Measurements from ENCODE around the gene TENM4.
"Not testable (repeated sequence)": the region's sequence is repeated elsewhere in the genome, so short reads cannot be mapped to it uniquely, and the experiment has no call there.

Gene TENM4

DNA sequence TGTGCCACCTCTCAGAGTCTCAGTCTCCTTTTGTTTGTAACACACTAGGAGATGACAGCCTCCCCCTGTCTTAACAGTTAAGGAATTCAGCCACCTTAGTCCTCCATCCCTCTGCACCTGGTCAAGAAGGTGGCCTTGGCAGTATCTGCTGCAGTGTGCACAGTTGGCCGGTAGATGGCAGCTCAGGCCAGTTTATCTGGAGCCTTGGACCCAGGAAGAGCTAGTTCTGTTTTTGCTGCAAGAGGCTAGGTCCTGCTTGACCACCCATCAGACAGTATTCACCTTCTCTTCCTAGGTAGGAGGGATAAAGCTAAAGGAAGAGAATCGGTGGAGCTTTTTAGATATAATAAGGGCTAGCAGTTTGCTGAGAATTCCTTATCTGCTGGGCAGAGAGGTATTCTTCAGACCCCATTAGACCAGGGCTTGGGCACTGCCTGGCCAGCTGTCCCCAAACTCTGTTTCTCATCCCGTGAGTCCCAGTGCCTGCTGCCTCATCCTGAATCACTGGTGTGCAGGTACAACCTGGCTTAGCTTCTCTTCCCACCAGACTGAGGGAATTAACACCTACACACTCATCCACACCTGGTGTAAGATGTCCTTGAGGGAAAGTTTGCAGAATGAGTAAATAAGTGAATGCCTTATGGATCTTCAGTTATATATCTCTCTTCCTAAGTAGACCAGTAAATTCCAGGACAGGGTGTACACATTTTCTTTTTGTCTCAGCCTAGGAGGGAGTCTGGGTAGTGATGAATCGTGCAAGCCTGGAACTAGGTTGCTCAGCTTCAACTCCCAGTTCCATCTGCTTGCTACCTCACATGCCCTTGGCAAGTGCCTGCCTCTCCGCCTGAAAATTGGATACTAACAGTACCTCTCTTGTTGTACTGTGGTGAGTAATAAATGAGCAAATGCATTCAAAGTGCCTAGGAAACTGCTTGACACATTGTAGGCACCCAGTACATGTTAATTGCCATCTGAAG, 795.3 kb downstream of the TENM4 start:
- peak; percentile 49 for DNase-seq

DNA sequence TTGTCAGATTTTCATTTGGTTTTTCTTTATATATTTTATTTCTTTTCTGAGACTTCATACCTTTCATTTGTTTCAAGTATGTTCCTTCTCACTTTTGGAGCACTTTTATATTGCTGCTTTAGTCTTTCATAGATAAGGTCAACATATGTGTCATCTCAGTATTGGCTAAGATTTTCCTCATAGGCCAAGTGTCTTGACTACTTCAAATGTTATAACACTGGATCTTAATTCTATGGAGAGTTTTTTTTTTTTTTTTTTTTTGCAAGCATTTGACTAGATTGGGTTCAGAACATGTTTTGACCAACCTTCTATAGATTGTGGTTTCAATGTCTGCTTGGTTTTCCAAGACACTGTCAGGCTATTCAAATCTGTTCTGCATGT, 797.2 kb downstream of the TENM4 start:
- no peak for DNase-seq

- DNase-seq, result no peak
Observed at GRCh38 chr11:78642979-78643675, 797.7 kb downstream of the TENM4 start.

- DNase-seq, result no peak
Observed at GRCh38 chr11:78641541-78641940, 799.3 kb downstream of the TENM4 start.

DNA sequence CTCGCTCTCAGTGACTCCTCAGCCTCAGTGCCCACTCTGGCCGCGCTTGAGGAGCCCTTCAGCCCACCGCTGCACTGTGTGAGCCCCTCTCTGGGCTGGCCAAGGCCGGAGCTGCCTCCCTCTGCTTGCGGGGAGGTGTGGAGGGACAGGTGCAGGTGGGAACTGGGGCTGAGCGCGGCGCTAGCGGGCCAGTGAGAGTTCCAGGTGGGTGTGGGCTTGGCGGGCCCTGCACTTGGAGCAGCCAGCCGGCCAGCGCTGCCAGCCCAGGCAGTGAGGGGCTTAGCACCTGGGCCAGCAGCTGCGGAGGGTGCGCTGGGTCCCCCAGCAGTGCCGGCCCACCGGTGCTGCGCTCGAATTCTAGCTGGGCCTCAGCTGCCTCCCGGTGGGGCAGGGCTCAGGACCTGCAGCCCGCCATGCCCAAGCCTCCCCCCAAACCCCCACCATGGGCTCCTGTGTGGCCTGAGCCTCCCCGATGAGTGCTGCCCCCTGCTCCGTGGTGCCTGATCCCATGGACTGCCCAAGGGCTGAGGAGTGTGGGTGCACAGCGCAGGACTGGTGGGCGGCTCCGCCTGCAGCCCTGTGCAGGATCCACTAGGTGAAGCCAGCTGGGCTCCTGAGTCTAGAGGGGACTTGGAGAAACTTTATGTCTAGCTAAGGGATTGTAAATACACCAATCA, 802.0 kb downstream of the TENM4 start:
- no peak for DNase-seq

DNA sequence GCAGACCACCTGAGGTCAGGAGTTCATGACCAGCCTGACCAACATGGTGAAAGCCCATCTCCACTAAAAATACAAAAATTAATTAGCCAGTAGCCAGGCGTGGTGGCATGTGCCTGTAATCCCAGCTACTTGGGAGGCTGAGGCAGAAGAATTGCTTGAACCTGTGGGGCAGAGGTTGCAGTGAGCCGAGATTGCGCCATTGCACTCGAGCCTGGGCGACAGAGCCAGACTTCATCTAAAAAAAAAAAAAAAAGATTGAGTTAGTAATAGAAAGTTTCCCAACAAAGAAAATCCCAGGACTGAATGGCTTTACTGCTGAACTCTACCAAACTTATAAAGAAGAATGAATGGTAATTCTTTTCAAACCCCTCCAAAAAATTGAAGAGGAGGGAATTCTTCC, 803.3 kb downstream of the TENM4 start:
- DNase-seq, result not testable (repeated sequence)

DNA sequence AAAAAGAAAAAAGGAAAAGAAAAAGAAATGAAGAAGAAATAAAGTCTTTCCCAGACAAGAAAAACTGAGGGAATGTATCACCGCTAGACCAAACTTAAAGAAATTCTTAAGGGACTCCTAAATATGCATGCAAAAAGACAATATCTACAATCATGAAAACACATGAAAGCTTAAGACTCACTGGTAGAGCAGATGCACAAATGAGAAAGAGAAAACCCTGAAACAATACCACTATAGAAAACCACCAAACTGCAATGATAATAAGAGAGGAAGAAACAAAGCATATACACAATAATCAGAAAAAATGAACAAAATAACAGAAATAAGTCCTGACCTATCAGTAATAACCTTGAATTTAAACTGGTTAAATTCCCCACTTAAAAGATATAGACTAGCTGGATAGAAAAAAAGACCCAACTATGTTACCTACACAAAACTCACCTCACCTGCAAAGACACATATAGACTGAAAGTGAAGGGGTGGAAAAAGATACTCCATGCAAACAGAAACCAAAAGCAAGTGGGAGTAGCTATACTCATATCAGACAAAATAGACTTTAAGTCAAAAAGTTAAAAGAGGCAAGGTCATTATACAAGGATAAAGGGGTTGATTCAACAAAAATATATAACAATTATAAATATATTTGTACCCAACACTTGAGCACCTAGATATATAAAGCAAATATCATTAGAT, 804.9 kb downstream of the TENM4 start:
- no peak for DNase-seq

DNA sequence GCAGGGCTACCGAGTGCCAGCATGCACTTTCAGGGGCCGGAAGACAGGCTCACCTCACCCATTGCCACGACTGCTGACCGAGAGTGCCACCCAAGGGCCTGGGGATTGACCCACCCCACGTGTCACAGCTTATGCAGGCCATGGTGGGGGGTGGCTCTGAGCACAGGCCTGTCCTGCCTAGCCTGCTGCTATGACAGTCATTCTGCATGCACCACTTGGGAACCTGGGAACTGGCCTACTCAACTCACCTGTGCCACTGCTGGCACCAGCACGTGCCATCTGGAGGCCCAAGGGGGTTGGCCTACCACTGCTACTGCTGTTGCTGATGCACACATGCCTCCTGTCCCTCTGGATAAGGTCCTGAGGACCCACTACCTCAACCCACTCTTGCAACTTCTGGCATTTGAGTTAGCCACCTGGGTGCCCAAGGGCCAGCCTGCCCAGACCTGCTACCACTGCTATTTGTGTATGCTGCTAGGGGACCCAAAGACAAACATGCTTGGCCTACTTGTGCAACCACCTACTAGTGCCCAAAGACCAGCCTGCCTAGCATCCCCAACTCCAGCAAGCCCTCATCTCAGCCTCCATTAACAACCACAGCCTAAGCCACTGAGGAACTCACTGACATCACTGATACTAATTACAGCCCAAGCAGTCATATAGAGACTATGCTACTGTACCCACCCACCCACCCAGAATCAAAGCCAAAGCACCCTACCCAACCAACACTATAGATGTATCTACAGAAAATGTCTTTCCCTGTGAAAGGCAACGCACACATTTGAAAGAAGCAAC, 807.1 kb downstream of the TENM4 start:
- DNase-seq, result no peak

GRCh38 chr11:78630561-78631303, 810.1 kb downstream of the TENM4 start:
- no peak for DNase-seq

- DNase-seq, result no peak
Observed at GRCh38 chr11:78630155-78630554, 810.7 kb downstream of the TENM4 start.

GRCh38 chr11:78622666-78623065, 818.2 kb downstream of the TENM4 start:
- DNase-seq, result no peak

DNA sequence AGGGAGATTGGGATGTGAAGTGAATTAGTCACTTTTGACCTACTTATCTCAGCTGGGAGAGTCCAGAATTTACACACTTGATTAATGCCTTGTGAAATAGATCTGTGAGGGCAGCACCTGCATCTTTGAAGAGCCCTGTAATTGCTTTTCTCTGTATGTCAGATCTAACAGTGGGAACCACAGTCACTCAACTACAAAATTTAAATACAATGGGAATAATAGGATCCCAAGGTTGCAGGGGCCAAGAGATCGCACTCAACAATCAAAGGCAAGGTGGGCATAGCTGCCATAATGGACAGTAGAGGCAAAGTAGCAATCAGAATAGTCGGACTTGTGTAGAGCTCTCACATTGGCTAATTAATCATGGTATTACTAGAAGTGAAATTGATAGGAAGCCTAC, 820.7 kb downstream of the TENM4 start:
- DNase-seq, result no peak

- no peak for DNase-seq
Observed at GRCh38 chr11:78615724-78616123, 825.1 kb downstream of the TENM4 start.

GRCh38 chr11:78613378-78613813, 827.4 kb downstream of the TENM4 start:
- no peak for DNase-seq

GRCh38 chr11:78612721-78613377, 828.0 kb downstream of the TENM4 start:
- DNase-seq, result no peak

- DNase-seq, result not testable (repeated sequence)
Observed at GRCh38 chr11:78609321-78609720, 831.5 kb downstream of the TENM4 start.

GRCh38 chr11:78607696-78608095, 833.1 kb downstream of the TENM4 start:
- no peak for DNase-seq

DNA sequence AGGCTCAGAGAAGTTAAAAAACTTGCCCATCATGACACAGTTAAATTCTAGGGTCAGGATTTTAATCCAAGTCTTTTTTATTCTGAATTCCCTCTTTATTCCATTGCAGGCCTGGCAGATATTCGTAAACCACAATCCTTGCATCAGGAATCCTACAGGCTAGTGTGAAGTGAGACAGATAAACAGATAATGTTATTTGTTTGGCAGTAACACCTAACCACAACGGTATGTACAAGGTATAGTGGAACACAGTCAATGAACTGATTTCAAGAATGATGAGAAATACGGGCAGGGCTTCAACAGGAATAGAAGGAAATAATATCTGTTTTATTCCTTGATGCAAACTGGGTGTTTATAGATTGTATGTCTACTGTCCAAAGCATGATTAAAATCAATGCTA, 834.2 kb downstream of the TENM4 start:
- no peak for DNase-seq

GRCh38 chr11:78605296-78605695, 835.5 kb downstream of the TENM4 start:
- DNase-seq, result no peak

GRCh38 chr11:78603792-78604191, 837.0 kb downstream of the TENM4 start:
- DNase-seq, result no peak

All from DMS79 (cell line).